Measurements from ENCODE around the gene USP25.
"Not testable (repeated sequence)": the region's sequence is repeated elsewhere in the genome, so short reads cannot be mapped to it uniquely, and the experiment has no call there.

The USP25 gene

GRCh38 chr21:15729346-15729673 lies 472 bp upstream of the USP25 start:
- no peak for DNase-seq (ENCODE audit: low read depth, low spot score)
- peak overlapping the region; percentile 49 for H3K4me3 ChIP-seq (ENCODE audit: low read length)

- no peak for DNase-seq (ENCODE audit: low read depth, low spot score)
- H3K4me3 ChIP-seq (ENCODE audit: low read length): peak overlapping the region; percentile 77
Observed at GRCh38 chr21:15730484-15731242, 881 bp downstream of the USP25 start.

- H3K4me3 ChIP-seq (ENCODE audit: low read length): peak overlapping the region; percentile 77
- DNase-seq (ENCODE audit: low read depth, low spot score): no peak
Observed at GRCh38 chr21:15731243-15731613, 1.4 kb downstream of the USP25 start.

- DNase-seq (ENCODE audit: low read depth, low spot score): peak; percentile 77
Observed at GRCh38 chr21:15732290-15732995, 2.7 kb downstream of the USP25 start.

GRCh38 chr21:15732996-15733329 lies 3.2 kb downstream of the USP25 start:
- DNase-seq (ENCODE audit: low read depth, low spot score): no peak
- peak overlapping the region; percentile 48 for H3K4me3 ChIP-seq (ENCODE audit: low read length)

More at GRCh38 chr21:15732290-15732995, 2.7 kb downstream of the USP25 start:
- peak overlapping the region; percentile 48 for H3K4me3 ChIP-seq (ENCODE audit: low read length)

- no peak for DNase-seq (ENCODE audit: low read depth, low spot score)
- no peak overlapping the region for H3K4me3 ChIP-seq (ENCODE audit: low read length)
Observed at GRCh38 chr21:15735409-15735808, 5.6 kb downstream of the USP25 start.

GRCh38 chr21:15735931-15736330 lies 6.1 kb downstream of the USP25 start:
- peak; percentile 41 for DNase-seq (ENCODE audit: low read depth, low spot score)
- not testable (repeated sequence) for H3K4me3 ChIP-seq (ENCODE audit: low read length)

- not testable (repeated sequence) for H3K4me3 ChIP-seq (ENCODE audit: low read length); DNase-seq (ENCODE audit: low read depth, low spot score)
Observed at GRCh38 chr21:15738779-15739178, 9.0 kb downstream of the USP25 start.

- no peak overlapping the region for H3K4me3 ChIP-seq (ENCODE audit: low read length)
Observed at GRCh38 chr21:15740383-15740782, 10.6 kb downstream of the USP25 start.

GRCh38 chr21:15741510-15741909 lies 11.7 kb downstream of the USP25 start:
- H3K4me3 ChIP-seq (ENCODE audit: low read length): no peak overlapping the region
- no peak for DNase-seq (ENCODE audit: low read depth, low spot score)

More at GRCh38 chr21:15740383-15740782, 10.6 kb downstream of the USP25 start:
- DNase-seq (ENCODE audit: low read depth, low spot score): no peak

- no peak for DNase-seq (ENCODE audit: low read depth, low spot score)
- H3K4me3 ChIP-seq (ENCODE audit: low read length): no peak overlapping the region
Observed at GRCh38 chr21:15742052-15742670, 12.4 kb downstream of the USP25 start.

GRCh38 chr21:15742694-15743093 lies 12.9 kb downstream of the USP25 start:
- no peak for DNase-seq (ENCODE audit: low read depth, low spot score)
- H3K4me3 ChIP-seq (ENCODE audit: low read length): no peak overlapping the region

- H3K4me3 ChIP-seq (ENCODE audit: low read length): no peak overlapping the region
- DNase-seq (ENCODE audit: low read depth, low spot score): no peak
Observed at GRCh38 chr21:15743593-15743992, 13.8 kb downstream of the USP25 start.

GRCh38 chr21:15744926-15745325 lies 15.1 kb downstream of the USP25 start:
- no peak for DNase-seq (ENCODE audit: low read depth, low spot score)
- no peak overlapping the region for H3K4me3 ChIP-seq (ENCODE audit: low read length)

GRCh38 chr21:15748586-15748985 lies 18.8 kb downstream of the USP25 start:
- H3K4me3 ChIP-seq (ENCODE audit: low read length): no peak overlapping the region
- no peak for DNase-seq (ENCODE audit: low read depth, low spot score)

GRCh38 chr21:15749082-15749860 lies 19.5 kb downstream of the USP25 start:
- H3K4me3 ChIP-seq (ENCODE audit: low read length): no peak overlapping the region
- DNase-seq (ENCODE audit: low read depth, low spot score): no peak

- H3K4me3 ChIP-seq (ENCODE audit: low read length): no peak overlapping the region
- no peak for DNase-seq (ENCODE audit: low read depth, low spot score)
Observed at GRCh38 chr21:15749861-15750159, 20.0 kb downstream of the USP25 start.

GRCh38 chr21:15751037-15751436 lies 21.3 kb downstream of the USP25 start:
- H3K4me3 ChIP-seq (ENCODE audit: low read length): no peak overlapping the region
- no peak for DNase-seq (ENCODE audit: low read depth, low spot score)

- no peak overlapping the region for H3K4me3 ChIP-seq (ENCODE audit: low read length)
- no peak for DNase-seq (ENCODE audit: low read depth, low spot score)
Observed at GRCh38 chr21:15751546-15751945, 21.8 kb downstream of the USP25 start.

All from Jurkat, Clone E6-1 (cell line).